ENCODE results near the gene ZNF273.
"Not testable (repeated sequence)": the region's sequence is repeated elsewhere in the genome, so short reads cannot be mapped to it uniquely, and the experiment has no call there.

The ZNF273 gene

GRCh38 chr7:64948774-64949173, 45.7 kb downstream of the ZNF273 start:
- DNase-seq: not testable (repeated sequence)

GRCh38 chr7:64950673-64951072, 47.6 kb downstream of the ZNF273 start:
- not testable (repeated sequence) for DNase-seq

- peak; percentile 43 for DNase-seq
Measured at GRCh38 chr7:64951250-64951848, 48.3 kb downstream of the ZNF273 start.

- no peak for DNase-seq
Measured at GRCh38 chr7:64959072-64959747, 56.1 kb downstream of the ZNF273 start.

- no peak for DNase-seq
Measured at GRCh38 chr7:64965594-64965993, 62.5 kb downstream of the ZNF273 start.

GRCh38 chr7:64978497-64979203, 75.6 kb downstream of the ZNF273 start:
- DNase-seq: no peak
